ENCODE measurements around the gene ELN. TPM values are rescaled to one million over a fixed set of nuclear protein-coding genes. Genes with fewer than 3 reads are reported as not detected.

ELN gene
- polyA plus RNA-seq, 5 donors: 165 to 379 (median 275) TPM

DNA sequence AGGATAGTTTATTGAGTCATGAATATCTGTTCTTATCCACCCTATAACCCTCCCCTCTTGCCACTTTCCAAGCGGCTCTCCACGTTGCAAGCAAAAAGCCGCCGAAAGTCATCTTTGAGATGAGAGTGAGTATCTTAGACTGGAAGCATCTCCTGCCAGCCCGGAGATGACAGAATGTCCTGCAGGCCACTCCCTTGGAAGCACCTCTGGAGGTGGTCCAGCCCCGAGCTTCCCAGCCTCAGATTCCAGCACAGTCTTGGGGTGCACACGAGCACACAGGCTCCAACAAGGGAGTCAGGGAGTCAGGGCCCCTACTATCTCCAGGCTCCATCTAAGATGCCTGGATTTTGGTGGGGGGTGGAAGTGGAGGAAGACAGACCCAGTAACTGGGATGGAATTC, 5.5 kb upstream of the ELN start:
- DNase-seq: no peak

DNA sequence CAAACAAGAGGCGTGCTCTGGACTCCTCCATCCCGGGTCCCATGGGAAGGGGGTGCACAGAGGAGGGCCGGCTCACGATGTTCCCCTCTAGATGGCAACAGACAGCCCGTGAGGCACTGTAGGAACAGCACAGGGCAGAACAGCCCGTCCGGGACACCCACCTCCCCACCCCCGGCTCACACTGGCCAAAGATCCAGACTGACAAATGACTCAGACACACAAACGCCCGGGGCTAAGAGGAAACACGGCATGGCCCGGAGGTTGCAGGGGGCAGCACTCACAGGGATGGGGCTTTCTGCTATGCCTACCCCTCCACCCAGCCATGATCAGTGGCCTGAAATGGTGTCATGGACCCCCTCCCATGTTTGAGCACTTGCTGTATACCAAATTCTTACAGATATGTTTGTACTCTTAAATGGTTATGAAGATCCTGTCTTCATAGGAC, 4.9 kb upstream of the ELN start:
- no peak for DNase-seq

DNA sequence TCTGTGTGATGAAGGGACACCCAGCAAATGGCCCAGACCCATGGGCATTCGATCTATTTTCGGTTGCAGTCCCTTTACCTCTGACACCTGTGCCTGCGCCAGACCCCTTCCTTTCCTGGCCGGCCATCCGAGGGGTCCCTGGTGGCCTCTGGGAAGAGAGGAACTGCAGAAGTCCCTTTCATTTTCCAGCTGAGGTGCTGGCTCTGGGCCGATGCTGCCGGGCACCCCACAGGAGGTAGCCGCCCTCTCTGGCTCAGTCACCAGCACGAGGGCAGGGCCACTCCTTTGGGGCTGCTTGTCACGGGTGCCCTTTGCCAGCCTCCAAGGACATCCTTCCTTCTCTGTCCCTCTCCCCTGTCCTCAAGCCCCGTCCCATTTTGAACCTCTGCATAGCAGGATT, 4.2 kb upstream of the ELN start:
- DNase-seq: no peak

- DNase-seq: no peak
Measured at GRCh38 chr7:74025146-74025545, 2.8 kb upstream of the ELN start.

- DNase-seq: no peak
Measured at GRCh38 chr7:74025730-74026129, 2.2 kb upstream of the ELN start.

- no peak for DNase-seq
Measured at GRCh38 chr7:74026406-74026902, 1.5 kb upstream of the ELN start.

DNA sequence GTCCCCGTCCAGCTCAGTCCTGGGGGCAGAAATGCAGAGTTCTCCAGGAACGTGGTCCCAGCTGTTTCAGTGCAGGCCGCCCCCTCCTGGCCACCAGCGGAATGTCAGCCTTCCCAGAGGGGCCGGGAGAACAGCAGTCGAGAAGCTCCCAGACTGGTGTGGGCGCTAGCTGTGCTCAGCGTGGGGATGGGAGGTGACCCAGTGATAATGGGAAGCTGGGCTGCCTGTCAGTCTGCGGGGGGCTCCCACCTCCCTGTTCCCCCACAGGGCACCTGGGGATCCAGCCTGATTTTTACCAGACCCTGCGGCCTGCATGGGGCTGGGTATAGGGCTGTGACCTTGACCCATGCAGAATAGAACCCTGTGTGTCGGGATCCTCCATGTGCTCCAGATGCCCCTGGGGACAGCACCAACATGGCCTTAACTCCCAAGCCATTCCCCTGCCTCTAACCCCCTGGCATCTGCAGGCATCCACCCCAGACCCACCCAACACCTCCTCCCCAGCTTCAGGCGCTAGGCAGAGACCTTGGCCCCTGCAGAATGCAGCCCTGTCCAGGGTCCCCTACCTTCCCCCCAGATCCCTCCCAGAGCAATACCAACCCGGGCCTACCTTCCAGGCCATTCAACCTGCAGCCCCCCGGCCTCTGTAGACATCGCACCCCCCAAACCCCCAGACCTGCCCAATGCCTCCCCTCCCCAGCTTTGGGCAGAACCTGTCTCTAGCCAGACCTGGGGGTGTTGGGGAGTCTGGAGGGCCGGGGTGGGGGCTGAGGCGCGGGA, 880 bp upstream of the ELN start:
- peak; percentile 64 to 69 for DNase-seq

DNA sequence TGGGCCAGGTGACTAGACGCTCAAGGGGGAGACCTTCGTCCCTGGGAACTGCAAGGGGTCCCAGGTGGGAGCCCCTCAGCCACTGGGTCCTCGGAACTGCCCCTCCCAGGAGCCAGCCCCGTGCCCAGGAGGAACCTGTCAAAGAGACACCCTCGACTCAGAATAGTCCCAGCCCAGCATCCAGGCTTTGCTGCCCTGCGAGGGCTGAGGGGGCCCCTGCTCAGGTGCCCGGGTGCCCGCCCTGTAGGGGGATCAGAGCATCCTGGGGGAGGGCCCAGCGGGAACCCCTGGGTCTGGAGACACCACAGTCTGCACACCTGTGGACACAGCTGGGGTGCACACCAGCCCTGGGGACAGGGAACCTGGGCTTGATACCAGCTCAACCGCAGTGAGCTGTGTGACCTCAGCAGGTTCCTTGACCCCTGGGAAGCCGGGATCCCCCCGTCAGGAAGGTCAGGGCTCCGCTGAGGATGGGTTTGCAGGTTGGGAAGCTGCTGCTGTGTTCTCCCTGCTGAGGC, 407 bp downstream of the ELN start:
- DNase-seq: no peak

GRCh38 chr7:74029089-74029785, 1.3 kb downstream of the ELN start:
- DNase-seq: no peak

- DNase-seq: no peak
Measured at GRCh38 chr7:74029991-74030415, 2.0 kb downstream of the ELN start.

- DNase-seq: no peak
Measured at GRCh38 chr7:74030861-74031260, 2.9 kb downstream of the ELN start.

DNA sequence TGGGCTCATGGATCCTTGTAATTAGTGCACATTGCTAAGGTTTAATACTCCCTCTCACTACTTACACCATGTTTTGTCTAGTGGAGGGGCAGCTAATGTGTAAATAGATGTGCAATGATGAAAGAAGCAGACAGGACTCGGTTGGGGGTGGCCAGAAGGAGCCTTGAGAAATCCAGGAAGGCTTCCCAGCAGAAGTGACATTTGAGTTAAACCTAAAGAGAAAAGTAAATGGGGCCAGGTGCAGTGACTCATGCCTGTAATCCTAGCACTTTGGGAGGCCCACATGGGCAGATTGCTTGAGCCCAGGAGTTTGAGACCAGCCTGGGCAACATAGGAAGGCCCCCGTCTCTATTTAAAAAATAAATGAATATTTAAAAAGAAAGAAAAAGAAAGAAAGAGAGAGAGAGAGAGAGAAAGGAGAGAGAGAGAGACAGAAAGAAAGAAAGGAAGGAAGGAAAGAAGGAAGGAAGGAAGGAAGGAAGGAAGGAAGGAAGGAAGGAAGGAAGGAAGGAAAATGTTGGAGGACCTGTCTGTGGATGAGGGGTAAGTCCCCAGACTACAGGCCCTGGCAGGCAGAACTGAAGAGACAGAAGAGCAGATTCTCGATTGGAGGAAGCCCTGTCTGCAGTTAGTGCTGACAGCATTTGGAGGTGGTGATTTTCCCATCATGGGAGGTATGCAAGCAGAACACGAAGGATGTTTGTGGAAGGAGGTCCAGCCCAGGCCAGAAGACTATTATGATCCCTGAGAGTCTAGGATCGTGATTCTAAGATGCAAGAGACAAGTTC, 3.6 kb downstream of the ELN start:
- no peak for DNase-seq

DNA sequence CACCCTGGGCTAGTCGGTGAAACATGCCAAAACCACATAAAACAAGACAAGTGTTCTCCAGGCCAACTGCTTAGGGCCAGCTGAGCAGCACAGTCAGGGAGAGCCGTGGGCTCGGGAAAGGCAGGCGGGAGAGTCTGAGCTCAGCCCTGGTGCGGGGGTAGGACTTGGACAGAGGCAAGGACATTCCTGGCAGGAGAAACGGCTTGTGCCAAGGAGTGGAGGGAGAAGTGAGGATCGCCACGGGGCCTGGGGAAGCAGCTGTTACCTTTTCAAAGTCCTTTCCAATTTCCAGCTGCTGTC, 4.2 kb downstream of the ELN start:
- no peak for DNase-seq

DNA sequence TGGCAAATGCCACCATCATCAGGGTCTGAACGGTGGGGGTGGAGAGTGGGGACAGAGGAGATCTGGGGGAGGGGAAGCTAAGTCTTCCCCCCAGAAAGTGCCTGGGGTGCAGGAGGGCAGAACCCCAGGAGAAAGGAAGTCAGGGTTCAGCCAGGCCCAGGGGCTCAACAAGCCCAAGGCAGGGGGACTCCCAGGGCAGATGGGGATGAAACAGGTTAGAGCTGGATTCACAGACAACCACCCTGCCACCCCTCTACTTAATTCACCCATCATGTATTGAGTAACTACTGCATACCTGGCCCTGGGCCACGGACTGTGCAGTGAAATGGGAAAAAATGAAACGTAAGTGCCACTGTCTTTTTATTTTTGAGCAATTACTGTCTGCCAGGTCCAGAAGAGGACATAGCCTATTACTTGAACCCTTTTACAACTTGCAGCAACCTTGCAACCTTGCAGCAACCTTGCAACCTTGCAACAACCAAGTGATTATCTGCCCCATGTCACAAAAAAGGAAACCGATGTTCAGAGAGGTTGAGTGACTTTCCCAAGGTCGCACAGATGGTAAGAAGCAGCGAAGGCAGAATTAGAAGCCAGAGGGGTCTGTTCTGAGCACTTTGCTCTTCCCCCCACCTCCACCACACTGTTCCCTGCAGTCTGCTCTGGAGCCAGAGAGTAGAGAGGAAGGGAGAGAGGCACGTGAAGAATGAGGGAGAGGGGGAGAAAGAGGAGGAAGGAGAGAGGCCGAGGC, 4.8 kb downstream of the ELN start:
- DNase-seq: no peak

DNA sequence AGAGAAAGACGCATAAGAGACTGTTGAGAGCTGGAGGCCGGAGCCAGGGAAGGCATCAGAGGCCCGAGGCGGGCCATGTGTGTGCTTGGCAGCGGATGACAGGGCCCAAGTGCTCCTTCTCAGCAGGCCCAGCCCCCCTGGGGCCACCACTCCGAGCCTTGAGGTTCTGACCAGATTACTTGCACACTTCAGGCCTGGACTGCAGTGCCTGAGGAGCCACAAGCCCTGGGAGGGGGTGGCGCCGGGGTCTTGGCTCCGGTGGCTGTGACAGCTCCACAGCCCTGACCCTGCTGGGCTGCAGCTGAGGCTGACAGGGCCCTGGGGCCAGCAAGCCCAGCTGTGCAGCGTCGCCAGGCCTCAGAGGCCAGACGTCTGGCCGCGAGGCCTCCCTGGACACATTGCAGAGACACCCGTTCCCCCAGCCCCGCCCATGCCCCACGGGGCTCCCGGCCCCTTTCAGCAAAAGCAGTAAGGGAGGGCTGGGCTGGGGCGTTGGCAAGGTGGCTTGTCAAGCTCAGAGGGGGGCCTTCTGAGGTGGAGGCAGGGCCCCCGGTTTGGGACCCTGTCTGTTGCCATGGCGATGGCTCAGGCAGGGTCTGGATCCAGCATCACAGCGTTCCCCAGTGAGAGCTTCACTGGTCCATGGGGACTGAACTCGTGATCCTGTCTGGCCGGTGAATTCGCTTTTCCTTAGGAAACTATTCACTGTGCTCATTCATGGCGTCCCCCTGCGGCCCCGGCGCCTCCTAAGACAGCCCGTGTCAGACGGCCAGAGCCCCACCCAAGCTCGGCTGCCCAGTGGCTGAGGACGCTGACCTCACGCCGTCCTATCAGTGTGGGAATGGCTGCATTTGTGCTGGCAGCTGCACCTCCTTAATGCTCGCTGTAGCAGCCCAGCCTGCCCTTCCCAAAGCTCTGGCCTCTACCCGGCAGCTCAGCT, 5.7 kb downstream of the ELN start:
- DNase-seq: peak; percentile 83 to 85

DNA sequence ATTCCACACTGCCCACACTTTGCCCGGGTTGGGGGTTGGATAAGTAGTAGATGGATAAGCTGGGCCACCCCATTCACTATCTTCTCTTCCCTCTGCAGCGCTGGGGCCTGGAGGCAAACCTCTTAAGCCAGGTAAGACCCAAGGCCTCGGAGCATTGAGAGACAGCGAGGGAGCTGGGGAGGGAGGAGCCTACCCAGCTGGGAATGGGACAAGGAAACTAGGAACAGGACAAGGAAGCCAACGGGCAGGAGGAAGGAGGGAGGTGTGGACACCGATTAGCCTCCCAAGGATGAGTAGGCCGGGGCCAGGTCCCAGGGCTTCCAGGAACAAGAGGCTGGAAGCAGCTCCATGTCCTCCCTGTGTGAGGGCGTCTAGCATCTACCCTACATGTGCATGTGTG, 9.6 kb downstream of the ELN start:
- no peak for DNase-seq

GRCh38 chr7:74038194-74038961, 10.4 kb downstream of the ELN start:
- DNase-seq: peak in 1 of 2 donors; percentile 61

DNA sequence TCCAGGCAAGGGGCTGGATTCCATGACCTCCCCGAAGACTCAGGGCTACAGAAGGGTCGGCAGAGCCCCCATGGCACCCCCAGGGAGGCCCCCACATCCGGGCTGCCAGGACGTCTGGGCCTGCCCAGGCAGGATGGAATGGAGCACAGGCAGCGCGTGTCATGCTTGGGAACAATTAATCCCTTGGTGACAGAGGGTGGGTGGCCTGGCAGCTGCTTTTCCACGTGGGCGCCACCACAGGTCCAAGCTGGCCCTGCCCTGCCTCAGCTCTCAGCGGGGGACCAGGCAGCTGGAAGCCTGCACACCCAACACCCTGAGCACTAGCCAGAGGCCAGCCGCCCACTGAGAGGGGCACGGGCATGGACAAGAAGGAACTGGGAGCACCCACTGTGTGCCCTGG, 11.4 kb downstream of the ELN start:
- no peak for DNase-seq

DNA sequence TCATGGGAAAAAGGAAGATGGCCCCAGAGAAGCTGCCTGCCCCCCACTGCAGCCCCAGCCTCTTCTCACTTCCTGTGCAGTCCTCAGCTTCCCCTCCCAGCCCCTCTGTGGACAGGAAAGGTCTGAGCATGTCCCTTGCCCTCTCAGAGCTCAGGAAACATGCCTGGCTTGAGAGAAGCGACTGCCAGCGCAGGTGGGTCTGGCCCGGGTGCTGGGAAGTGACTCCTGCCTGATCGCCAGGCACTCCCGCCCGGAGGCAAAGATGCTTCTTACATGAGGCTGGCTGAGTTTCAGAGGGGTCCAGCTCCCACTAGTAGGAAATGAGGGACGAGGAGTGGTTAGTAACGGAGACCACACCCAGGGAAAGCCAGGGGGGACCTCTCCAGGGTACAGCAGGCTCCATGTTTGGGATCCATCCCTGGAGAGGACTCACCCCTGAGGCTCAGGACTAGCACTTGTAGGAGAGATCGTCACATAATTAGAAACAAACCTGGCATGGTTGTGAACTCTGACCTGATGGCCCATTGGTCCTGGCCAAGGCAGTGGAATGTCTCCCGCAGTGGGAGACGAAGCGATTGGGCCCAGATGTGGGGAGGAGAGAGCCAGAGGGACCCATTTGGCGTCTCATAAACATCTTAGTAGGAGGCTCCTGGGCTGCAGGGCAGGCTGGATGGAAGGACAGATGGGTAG, 12.3 kb downstream of the ELN start:
- no peak for DNase-seq

Data from right lung (tissue), 5 donors.